H1 (cell line): ENCODE measurements around the gene GPS2. TPM values are rescaled to one million over a fixed set of nuclear protein-coding genes. Genes with fewer than 3 reads are reported as not detected.
A peak's percentile ranks its signal among the peaks of the same experiment; 100 is the strongest.

Experiments used
- BRCA1 ChIP-seq: IDR thresholded peaks from 2 replicates; pipeline ENCODE4 v1.6.1; 2012; ENCODE audit warnings: low read depth, low read length, improper control_type of control experiment
- CEBPB ChIP-seq: IDR thresholded peaks from 2 replicates; pipeline ENCODE4 v1.6.1; 2012; ENCODE audit warnings: low read depth, low read length
- CREB1 ChIP-seq: IDR thresholded peaks from 2 replicates; pipeline ENCODE4 v1.6.1; 2012; ENCODE audit warnings: inconsistent platforms
- GABPA ChIP-seq: IDR thresholded peaks from 2 replicates; pipeline ENCODE4 v1.6.1; 2011; ENCODE audit warnings: mild to moderate bottlenecking, low read length, moderate library complexity, borderline replicate concordance; ENCODE audit not compliant: insufficient read depth
- HDAC2 ChIP-seq, 2 experiments: fragments of 300-600 bp in 1 of 2; sonication (generic) in 1 of 2; IDR thresholded peaks; 2 replicates each; pipeline ENCODE4 v1.6.1; 2011 to 2012; ENCODE audit warnings: low read depth in 2 of 2, low read length in 2 of 2, mild to moderate bottlenecking in 2 of 2, moderate library complexity in 2 of 2, borderline replicate concordance in 1 of 2, inconsistent platforms in 1 of 2
- KDM1A ChIP-seq: fragments of 200-600, 300-600 bp; sonication (generic); IDR thresholded peaks from 2 replicates; pipeline ENCODE4 v1.7.1; 2016; ENCODE audit warnings: mild to moderate bottlenecking, low read length, borderline replicate concordance
- MAFK ChIP-seq: IDR thresholded peaks from 2 replicates; pipeline ENCODE4 v1.6.1; 2012; ENCODE audit warnings: low read depth, mild to moderate bottlenecking, improper control_type of control experiment, low read length
- NANOG ChIP-seq: IDR thresholded peaks from 2 replicates; pipeline ENCODE4 v1.6.1; 2011; ENCODE audit warnings: low read length, low read depth, mild to moderate bottlenecking, inconsistent platforms; ENCODE audit not compliant: insufficient read depth, poor library complexity, severe bottlenecking
- PHF8 ChIP-seq: fragments of 200-600 bp; sonication (generic); conservative IDR thresholded peaks from 2 replicates; pipeline ENCODE4 v1.7.1; 2012; ENCODE audit warnings: low read depth, mild to moderate bottlenecking, inconsistent platforms, low read length, moderate library complexity
- POLR2A ChIP-seq, 2 experiments: IDR thresholded peaks; 1 replicate in 1 of 2; 2 replicates in 1 of 2; pipeline ENCODE4 v1.6.1; 2011; ENCODE audit warnings: low read depth in 2 of 2, low read length in 2 of 2, mild to moderate bottlenecking in 2 of 2; ENCODE audit errors: control extremely low read depth in 1 of 2
- POU5F1 ChIP-seq: IDR thresholded peaks from 2 replicates; pipeline ENCODE4 v1.6.1; 2011; ENCODE audit warnings: low read depth, mild to moderate bottlenecking, low read length, moderate library complexity
- RBBP5 ChIP-seq: IDR thresholded peaks from 2 replicates; pipeline ENCODE4 v1.7.1; 2012; ENCODE audit warnings: low read depth, mild to moderate bottlenecking, inconsistent platforms, low read length, moderate library complexity, borderline replicate concordance
- RFX5 ChIP-seq: IDR thresholded peaks from 2 replicates; pipeline ENCODE4 v1.6.1; 2011; ENCODE audit warnings: low read depth, low read length, improper control_type of control experiment, borderline replicate concordance
- SIN3A ChIP-seq, 2 experiments: IDR thresholded peaks in 1 of 2; conservative IDR thresholded peaks in 1 of 2; 2 replicates each; pipeline ENCODE4 v1.6.1; 2011 to 2012; ENCODE audit warnings: low read length in 2 of 2, improper control_type of control experiment in 1 of 2, low read depth in 1 of 2, mild to moderate bottlenecking in 1 of 2
- SP1 ChIP-seq: IDR thresholded peaks from 2 replicates; pipeline ENCODE4 v1.6.1; 2011; ENCODE audit warnings: low read depth, low read length
- SRF ChIP-seq: IDR thresholded peaks from 2 replicates; pipeline ENCODE4 v1.6.1; 2011; ENCODE audit warnings: mild to moderate bottlenecking, low read depth, low read length, moderate library complexity
- polyA plus RNA-seq, 7 experiments: library from polyadenylated mRNA; depleted of rRNA in 3 of 7; stranded (reverse) in 5 of 7; unstranded in 2 of 7; fragments of >200 nt in 5 of 7; fragments of 200-250 nt in 2 of 7; gene quantifications; 1 replicate in 5 of 7; 2 replicates in 1 of 7; 4 replicates in 1 of 7; pipeline versions ENCODE4 v1.2.1 to v1.2.3, GENCODE V29; 2011 to 2013; ENCODE audit warnings: missing spikeins in 2 of 7, mixed read lengths in 2 of 7
- total RNA-seq: library from RNA; stranded (reverse); fragmentation: NEBNext Ultra II Directional; extraction: Animal tissue kit (Norgen Biotek cat#: 25700); gene quantifications from 2 replicates; pipeline ENCODE4 v1.2.1, GENCODE V29; 2021
- TF ChIP-seq, protein P1 (sequence below): IDR thresholded peaks from 2 replicates; pipeline ENCODE4 v1.6.1; 2012; ENCODE audit warnings: low read length, inconsistent platforms
- TF ChIP-seq, protein P2 (sequence below), 3 experiments: IDR thresholded peaks; 1 replicate in 2 of 3; 2 replicates in 1 of 3; pipeline versions ENCODE4 v1.5.1 to v1.6.1; 2011; ENCODE audit warnings: low read length in 3 of 3, mild to moderate bottlenecking in 3 of 3, inconsistent platforms in 2 of 3, low read depth in 1 of 3, moderate library complexity in 1 of 3; ENCODE audit not compliant: insufficient read depth in 1 of 3; ENCODE audit errors: control extremely low read depth in 1 of 3
- TF ChIP-seq, protein P3 (sequence below): IDR thresholded peaks from 2 replicates; pipeline ENCODE4 v1.6.1; 2011; ENCODE audit warnings: low read depth, mild to moderate bottlenecking, low read length; ENCODE audit not compliant: insufficient read depth

The GPS2 gene
- total and polyA plus RNA-seq, 2 of the 8 experiments (the other 6 are each of a cell fraction or from before 2014, with no cell fraction given) = 67.0 to 152 TPM

DNA sequence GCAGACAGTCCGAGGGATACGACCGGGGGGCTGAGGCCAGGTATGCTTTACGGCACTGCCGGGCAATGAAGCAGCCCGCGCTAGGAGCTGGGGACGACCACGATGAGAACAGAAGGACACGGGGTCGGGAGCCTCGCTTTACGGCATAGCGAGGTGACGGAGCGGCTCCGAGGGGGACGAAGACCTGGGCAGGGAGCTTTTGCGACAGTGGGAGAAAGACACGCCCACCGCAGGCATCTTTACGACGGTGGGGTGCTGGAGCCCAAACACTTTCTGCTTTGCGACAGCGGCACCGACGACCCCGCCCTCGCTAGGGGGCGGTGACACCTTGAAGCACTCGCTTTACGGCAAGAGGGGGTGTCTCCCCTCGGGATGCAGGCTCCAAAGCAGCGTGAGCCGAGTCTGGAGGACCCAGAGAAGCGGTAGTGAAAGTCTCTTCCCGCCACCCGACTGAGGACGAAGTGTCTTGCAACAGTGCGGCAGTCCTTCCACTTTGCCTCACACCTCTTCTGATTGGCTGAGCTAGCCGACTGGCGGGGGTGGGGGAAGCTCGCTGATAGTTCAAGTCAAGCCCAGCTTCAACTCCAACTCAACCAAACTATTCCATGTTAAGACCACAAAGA, 14.3 kb upstream of the GPS2 start (continued):
- TF ChIP-seq PHF8 = peak; percentile 44; the same call in 1 of the 2 replicates
- no peak for TF ChIP-seq CEBPB
- peak in 1 of 2 experiments; percentile 80; a peak in 2 of 3 replicates for TF ChIP-seq POLR2A (IDR thresholded peaks at IDR 0.05; ENCODE audit: control extremely low read depth in 1 of 2, low read depth in 2 of 2, low read length in 2 of 2)
- no peak; the same call in 1 of the 2 replicates for TF ChIP-seq SP1
- TF ChIP-seq BRCA1 = no peak
- no peak for TF ChIP-seq MAFK
- peak in 1 of 2 experiments; percentile 81; a peak in 2 of 4 replicates for TF ChIP-seq SIN3A (conservative IDR thresholded peaks at IDR 0.05 in 1 of 2, IDR thresholded peaks at IDR 0.05 in 1 of 2; ENCODE audit: low read depth in 1 of 2, low read length in 2 of 2)
- TF ChIP-seq SRF = no peak
- no peak for TF ChIP-seq POU5F1
- TF ChIP-seq, protein P1, sequence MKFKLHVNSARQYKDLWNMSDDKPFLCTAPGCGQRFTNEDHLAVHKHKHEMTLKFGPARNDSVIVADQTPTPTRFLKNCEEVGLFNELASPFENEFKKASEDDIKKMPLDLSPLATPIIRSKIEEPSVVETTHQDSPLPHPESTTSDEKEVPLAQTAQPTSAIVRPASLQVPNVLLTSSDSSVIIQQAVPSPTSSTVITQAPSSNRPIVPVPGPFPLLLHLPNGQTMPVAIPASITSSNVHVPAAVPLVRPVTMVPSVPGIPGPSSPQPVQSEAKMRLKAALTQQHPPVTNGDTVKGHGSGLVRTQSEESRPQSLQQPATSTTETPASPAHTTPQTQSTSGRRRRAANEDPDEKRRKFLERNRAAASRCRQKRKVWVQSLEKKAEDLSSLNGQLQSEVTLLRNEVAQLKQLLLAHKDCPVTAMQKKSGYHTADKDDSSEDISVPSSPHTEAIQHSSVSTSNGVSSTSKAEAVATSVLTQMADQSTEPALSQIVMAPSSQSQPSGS = 0 out of 2 replicates have a peak, but pooled peaks have one; percentile 41
- no peak for TF ChIP-seq RFX5
- no peak for TF ChIP-seq RBBP5
- no peak; a peak in 1 of 4 replicates for TF ChIP-seq HDAC2 (IDR thresholded peaks at IDR 0.05; ENCODE audit: borderline replicate concordance in 1 of 2, low read depth in 2 of 2, low read length in 2 of 2)
- no peak for TF ChIP-seq GABPA
- TF ChIP-seq, protein P2, sequence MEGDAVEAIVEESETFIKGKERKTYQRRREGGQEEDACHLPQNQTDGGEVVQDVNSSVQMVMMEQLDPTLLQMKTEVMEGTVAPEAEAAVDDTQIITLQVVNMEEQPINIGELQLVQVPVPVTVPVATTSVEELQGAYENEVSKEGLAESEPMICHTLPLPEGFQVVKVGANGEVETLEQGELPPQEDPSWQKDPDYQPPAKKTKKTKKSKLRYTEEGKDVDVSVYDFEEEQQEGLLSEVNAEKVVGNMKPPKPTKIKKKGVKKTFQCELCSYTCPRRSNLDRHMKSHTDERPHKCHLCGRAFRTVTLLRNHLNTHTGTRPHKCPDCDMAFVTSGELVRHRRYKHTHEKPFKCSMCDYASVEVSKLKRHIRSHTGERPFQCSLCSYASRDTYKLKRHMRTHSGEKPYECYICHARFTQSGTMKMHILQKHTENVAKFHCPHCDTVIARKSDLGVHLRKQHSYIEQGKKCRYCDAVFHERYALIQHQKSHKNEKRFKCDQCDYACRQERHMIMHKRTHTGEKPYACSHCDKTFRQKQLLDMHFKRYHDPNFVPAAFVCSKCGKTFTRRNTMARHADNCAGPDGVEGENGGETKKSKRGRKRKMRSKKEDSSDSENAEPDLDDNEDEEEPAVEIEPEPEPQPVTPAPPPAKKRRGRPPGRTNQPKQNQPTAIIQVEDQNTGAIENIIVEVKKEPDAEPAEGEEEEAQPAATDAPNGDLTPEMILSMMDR (IDR thresholded peaks at IDR 0.05; ENCODE audit: control extremely low read depth in 1 of 3, insufficient read depth in 1 of 3, low read depth in 1 of 3, low read length in 3 of 3) = no peak
- peak; percentile 82 for TF ChIP-seq CREB1
- no peak for TF ChIP-seq NANOG
- TF ChIP-seq KDM1A = no peak
- TF ChIP-seq, protein P3, sequence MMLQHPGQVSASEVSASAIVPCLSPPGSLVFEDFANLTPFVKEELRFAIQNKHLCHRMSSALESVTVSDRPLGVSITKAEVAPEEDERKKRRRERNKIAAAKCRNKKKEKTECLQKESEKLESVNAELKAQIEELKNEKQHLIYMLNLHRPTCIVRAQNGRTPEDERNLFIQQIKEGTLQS = peak; percentile 93
